SK-N-SH (cell line): ENCODE results near the gene SUMO1.

Source experiments
- EP300 ChIP-seq, 2 experiments: IDR thresholded peaks; 2 replicates each; pipeline versions ENCODE4 v1.4.0 to v1.6.1; 2012; ENCODE audit warnings: borderline replicate concordance in 1 of 2, low read depth in 1 of 2, low read length in 1 of 2
- FOXJ3 ChIP-seq: sonication (generic); formaldehyde crosslinking; IDR thresholded peaks from 2 replicates; pipeline ENCODE4 v1.5.1; 2020; ENCODE audit warnings: mild to moderate bottlenecking, missing genetic modification reagents
- POLR2AphosphoS5 ChIP-seq: IDR thresholded peaks from 2 replicates; pipeline ENCODE4 v1.6.1; 2012; ENCODE audit warnings: low read depth, low read length
- RXRA ChIP-seq: IDR thresholded peaks from 2 replicates; pipeline ENCODE4 v1.4.0; 2012; ENCODE audit warnings: low read depth, mild to moderate bottlenecking, borderline replicate concordance
- SIN3A ChIP-seq: IDR thresholded peaks from 2 replicates; pipeline ENCODE4 v1.6.1; 2012; ENCODE audit warnings: low read depth, mild to moderate bottlenecking, low read length, moderate library complexity, borderline replicate concordance
- TAF1 ChIP-seq: IDR thresholded peaks from 2 replicates; pipeline ENCODE4 v1.6.1; 2012; ENCODE audit warnings: low read depth, mild to moderate bottlenecking, low read length, moderate library complexity, borderline replicate concordance
- YY1 ChIP-seq: IDR thresholded peaks from 2 replicates; pipeline ENCODE4 v1.4.0; 2012; ENCODE audit warnings: low read depth, mild to moderate bottlenecking

DNA sequence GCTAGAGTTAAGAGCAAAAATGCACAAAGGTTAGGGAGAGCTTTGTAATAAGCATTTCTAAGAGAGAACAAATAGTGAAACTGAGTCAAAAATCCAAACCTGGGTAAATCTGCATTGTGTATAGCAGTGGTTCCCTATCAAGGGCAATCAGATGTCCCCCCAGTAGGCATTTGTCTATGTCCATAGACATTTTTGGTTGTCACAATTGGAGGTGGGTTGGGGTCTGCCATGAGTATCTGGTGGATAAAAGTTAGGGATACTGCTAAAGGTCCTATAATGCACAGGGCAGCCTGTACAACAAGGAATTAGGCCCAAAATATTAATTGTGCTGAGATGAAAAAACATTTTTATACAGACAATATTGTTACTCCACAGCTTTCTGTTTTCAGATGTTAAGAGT lies 48.2 kb upstream of the SUMO1 start:
- TF ChIP-seq FOXJ3 (CRISPR knock-in tag) (no peak), TAF1 (no peak), YY1 (no peak), SIN3A (no peak), RXRA (no peak), EP300 (IDR thresholded peaks at IDR 0.05; ENCODE audit: borderline replicate concordance in 1 of 2, low read depth in 1 of 2, low read length in 1 of 2) (no peak), POLR2AphosphoS5 (no peak)
